DOHH2 (cell line): ENCODE data around the gene ARAP1.

Source experiments
- H3F3A ChIP-seq: fragments of 200-600 bp; sonication (generic), shearing (Covaris generic); 2 replicates; pipeline ENCODE4 v1.6.0; 2016; ENCODE audit warnings: antibody characterized with exemption, mild to moderate bottlenecking; ENCODE audit not compliant: control insufficient read depth, insufficient read depth
- H3K27ac ChIP-seq: fragments of 200-600 bp; sonication (generic); 2 replicates; pipeline ENCODE4 v1.5.1; 2014; ENCODE audit warnings: low read depth, mild to moderate bottlenecking, low read length, moderate library complexity
- H3K27me3 ChIP-seq: fragments of 200-600 bp; sonication (generic); 2 replicates; pipeline ENCODE4 v1.6.1; 2014; ENCODE audit warnings: mild to moderate bottlenecking, low read length, mixed read lengths; ENCODE audit not compliant: control insufficient read depth
- H3K36me3 ChIP-seq: fragments of 200-600 bp; sonication (generic); 2 replicates; pipeline ENCODE4 v1.6.1; 2014; ENCODE audit warnings: mild to moderate bottlenecking, low read length, moderate library complexity, mixed read lengths; ENCODE audit not compliant: control insufficient read depth
- H3K4me1 ChIP-seq: fragments of 200-600 bp; sonication (generic); 2 replicates; pipeline ENCODE4 v1.6.1; 2014; ENCODE audit warnings: mild to moderate bottlenecking, low read length, mixed read lengths; ENCODE audit not compliant: control insufficient read depth
- H3K4me2 ChIP-seq: fragments of 200-600 bp; sonication (generic); 2 replicates; pipeline ENCODE4 v1.6.0; 2014; ENCODE audit warnings: mild to moderate bottlenecking, low read length, moderate library complexity
- H3K4me3 ChIP-seq: fragments of 200-600 bp; sonication (generic); 2 replicates; pipeline ENCODE4 v1.5.1; 2014; ENCODE audit warnings: mild to moderate bottlenecking, low read length, mixed read lengths
- H3K79me2 ChIP-seq: fragments of 200-600 bp; sonication (generic); 2 replicates; pipeline ENCODE4 v1.6.1; 2014; ENCODE audit warnings: mild to moderate bottlenecking, low read length, mixed read lengths; ENCODE audit not compliant: control insufficient read depth
- H3K9me2 ChIP-seq: fragments of 200-600 bp; sonication (generic); replicated peaks from 2 replicates; pipeline ENCODE4 v1.6.1; 2014; ENCODE audit warnings: mild to moderate bottlenecking, low read length, mixed read lengths; ENCODE audit not compliant: control insufficient read depth
- H3K9me3 ChIP-seq: fragments of 200-600 bp; sonication (generic); 2 replicates; pipeline ENCODE4 v1.6.1; 2014; ENCODE audit warnings: antibody characterized with exemption, low read length, mixed read lengths; ENCODE audit not compliant: control insufficient read depth, insufficient read depth
- H4K20me1 ChIP-seq: fragments of 200-600 bp; sonication (generic); 2 replicates; pipeline ENCODE4 v1.6.0; 2014; ENCODE audit warnings: low read depth, mild to moderate bottlenecking, antibody characterized with exemption, low read length, moderate library complexity; ENCODE audit not compliant: control insufficient read depth, insufficient read depth
- EZH2phosphoT487 ChIP-seq: fragments of 200-600 bp; sonication (generic); IDR thresholded peaks from 2 replicates; pipeline ENCODE4 v1.6.1; 2017; ENCODE audit warnings: borderline replicate concordance, mild to moderate bottlenecking, antibody characterized with exemption, low read length, moderate library complexity, mixed read lengths
- TF ChIP-seq, protein P1 (sequence below): fragments of 200-600 bp; sonication (generic); IDR thresholded peaks from one replicate; pipeline ENCODE4 v1.5.1; 2014; ENCODE audit warnings: antibody characterized with exemption, mild to moderate bottlenecking, low read depth, low read length; ENCODE audit not compliant: poor library complexity, severe bottlenecking

Gene ARAP1

GRCh38 chr11:72767203-72768062 is 15.2 kb upstream of the ARAP1 start:
- no peaks in the 10 kb centered on the region for H3K9me3 ChIP-seq
- H3K79me2 ChIP-seq = no peaks in the 10 kb centered on the region
- no peaks in the 10 kb centered on the region for H3K36me3 ChIP-seq
- H3K4me1 ChIP-seq = no peaks in the 10 kb centered on the region
- TF ChIP-seq, protein P1, sequence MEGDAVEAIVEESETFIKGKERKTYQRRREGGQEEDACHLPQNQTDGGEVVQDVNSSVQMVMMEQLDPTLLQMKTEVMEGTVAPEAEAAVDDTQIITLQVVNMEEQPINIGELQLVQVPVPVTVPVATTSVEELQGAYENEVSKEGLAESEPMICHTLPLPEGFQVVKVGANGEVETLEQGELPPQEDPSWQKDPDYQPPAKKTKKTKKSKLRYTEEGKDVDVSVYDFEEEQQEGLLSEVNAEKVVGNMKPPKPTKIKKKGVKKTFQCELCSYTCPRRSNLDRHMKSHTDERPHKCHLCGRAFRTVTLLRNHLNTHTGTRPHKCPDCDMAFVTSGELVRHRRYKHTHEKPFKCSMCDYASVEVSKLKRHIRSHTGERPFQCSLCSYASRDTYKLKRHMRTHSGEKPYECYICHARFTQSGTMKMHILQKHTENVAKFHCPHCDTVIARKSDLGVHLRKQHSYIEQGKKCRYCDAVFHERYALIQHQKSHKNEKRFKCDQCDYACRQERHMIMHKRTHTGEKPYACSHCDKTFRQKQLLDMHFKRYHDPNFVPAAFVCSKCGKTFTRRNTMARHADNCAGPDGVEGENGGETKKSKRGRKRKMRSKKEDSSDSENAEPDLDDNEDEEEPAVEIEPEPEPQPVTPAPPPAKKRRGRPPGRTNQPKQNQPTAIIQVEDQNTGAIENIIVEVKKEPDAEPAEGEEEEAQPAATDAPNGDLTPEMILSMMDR = no peak
- TF ChIP-seq EZH2phosphoT487 = no peak
- H3K4me3 ChIP-seq = no peak overlapping the region
- H3K27me3 ChIP-seq = peaks cover 5% of the 10 kb centered on the region; the same call in 1 of the 2 replicates
- H3F3A ChIP-seq = no peaks in the 10 kb centered on the region
- H4K20me1 ChIP-seq = no peaks in the 10 kb centered on the region
- no peak overlapping the region for H3K27ac ChIP-seq
- H3K9me2 ChIP-seq = no peaks in the 10 kb centered on the region
- H3K4me2 ChIP-seq = no peak overlapping the region

GRCh38 chr11:72766152-72766902 is 14.1 kb upstream of the ARAP1 start:
- Histone ChIP-seq H4K20me1 (no peaks in the 10 kb centered on the region), H3K27me3 (peaks cover 4% of the 10 kb centered on the region; the same call in 1 of the 2 replicates), H3K79me2 (no peaks in the 10 kb centered on the region)

GRCh38 chr11:72764503-72764902 is 12.3 kb upstream of the ARAP1 start:
- Histone ChIP-seq H3K9me2 (no peaks in the 10 kb centered on the region), H3K4me2 (no peak overlapping the region), H3K4me1 (no peaks in the 10 kb centered on the region), H3K9me3 (no peaks in the 10 kb centered on the region), H4K20me1 (no peaks in the 10 kb centered on the region), H3K79me2 (no peaks in the 10 kb centered on the region), H3F3A (no peaks in the 10 kb centered on the region), H3K27ac (no peak overlapping the region), H3K27me3 (no peaks in the 10 kb centered on the region), H3K36me3 (no peaks in the 10 kb centered on the region), H3K4me3 (no peak overlapping the region)
- TF ChIP-seq, protein P1 = no peak
- no peak for TF ChIP-seq EZH2phosphoT487

More at GRCh38 chr11:72766152-72766902, 14.1 kb upstream of the ARAP1 start:
- H3K4me2 ChIP-seq = no peak overlapping the region
- H3F3A ChIP-seq = no peaks in the 10 kb centered on the region
- TF ChIP-seq, protein P1 = no peak
- TF ChIP-seq EZH2phosphoT487 = no peak
- H3K27ac ChIP-seq = no peak overlapping the region
- H3K4me1 ChIP-seq = no peaks in the 10 kb centered on the region
- no peak overlapping the region for H3K4me3 ChIP-seq
- no peaks in the 10 kb centered on the region for H3K9me2 ChIP-seq
- no peaks in the 10 kb centered on the region for H3K36me3 ChIP-seq
- no peaks in the 10 kb centered on the region for H3K9me3 ChIP-seq
